Inflammatory macrophage treated with lipopolysaccharide for 1 hour (primary cell): ENCODE results near the gene ZNF92.
"Not testable (repeated sequence)": the region's sequence is repeated elsewhere in the genome, so short reads cannot be mapped to it uniquely, and the experiment has no call there.

Experiments
- DNase-seq, 2 donors: peaks; one replicate each; pipeline ENCODE4 v3.0.0-alpha.2; 2020 to 2022

ZNF92 gene

DNA sequence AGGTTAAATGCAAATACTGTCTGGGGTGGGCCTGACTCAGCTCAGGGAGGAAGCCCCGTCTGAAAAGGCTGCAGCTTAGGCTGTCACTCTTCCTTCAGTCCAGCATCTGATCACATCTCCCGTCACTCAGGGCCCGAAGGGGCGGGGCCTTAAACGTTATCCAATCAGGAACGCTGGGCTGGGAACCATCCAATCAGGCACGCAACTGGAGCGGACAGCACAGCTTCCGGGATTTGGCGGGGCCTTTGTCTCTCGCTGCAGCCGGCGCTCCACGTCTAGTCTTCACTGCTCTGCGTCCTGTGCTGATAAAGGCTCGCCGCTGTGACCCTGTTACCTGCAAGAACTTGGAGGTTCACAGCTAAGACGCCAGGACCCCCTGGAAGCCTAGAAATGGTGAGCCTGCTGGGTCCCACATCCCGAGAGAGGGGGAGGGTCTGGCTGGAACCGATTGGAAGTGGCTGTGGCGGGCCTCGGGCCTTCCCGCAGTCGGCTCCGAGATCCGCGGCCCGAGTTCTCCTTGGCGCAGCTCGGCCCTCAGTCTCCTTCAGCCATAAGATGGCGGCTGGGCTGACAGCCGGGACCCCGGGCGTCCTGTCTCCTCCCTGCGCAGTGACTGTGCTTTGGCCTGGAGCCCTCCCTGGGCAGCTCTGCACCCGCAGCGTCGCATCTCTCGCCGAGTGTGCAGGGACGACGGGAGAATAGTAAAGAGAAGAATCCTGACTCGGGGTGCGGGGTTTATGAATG, at the start of gene ZNF92:
ZNF92 (plus strand) TSS at position 248 of the 744 bp plus-strand sequence; CDS start at position 391, 143 bp downstream.
- DNase-seq: peak; percentile 96 to 99

DNA sequence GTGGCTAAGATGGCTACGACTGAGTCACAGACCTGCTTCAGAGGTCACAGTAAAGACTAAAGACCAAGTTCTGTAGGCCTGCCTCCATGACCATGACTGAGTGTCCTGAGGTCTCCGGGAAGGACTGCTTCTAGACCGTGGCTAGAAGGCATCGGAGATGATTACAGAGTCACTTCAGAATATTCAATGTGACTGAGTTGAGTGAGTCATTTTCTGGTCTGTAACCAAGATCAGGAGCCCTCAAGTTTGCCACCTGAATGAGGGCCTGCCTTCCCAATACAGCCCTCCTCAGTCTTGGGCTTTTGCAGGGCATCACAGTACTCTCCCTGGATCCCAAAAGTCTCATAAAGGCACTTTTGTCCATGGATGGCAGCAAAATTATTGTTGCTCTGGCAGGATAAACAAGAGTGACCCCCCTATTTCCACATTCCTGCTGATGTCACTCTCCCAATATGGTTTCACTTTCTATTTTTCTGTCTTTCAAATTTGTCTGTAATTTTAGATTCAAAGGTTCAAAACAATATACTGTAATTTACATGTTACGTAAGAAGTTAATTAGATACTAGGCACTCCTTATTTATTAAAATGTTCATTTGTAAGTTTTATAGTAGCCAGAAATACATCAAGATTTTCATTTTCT, 47.7 kb upstream of the ZNF92 start:
- DNase-seq: no peak

DNA sequence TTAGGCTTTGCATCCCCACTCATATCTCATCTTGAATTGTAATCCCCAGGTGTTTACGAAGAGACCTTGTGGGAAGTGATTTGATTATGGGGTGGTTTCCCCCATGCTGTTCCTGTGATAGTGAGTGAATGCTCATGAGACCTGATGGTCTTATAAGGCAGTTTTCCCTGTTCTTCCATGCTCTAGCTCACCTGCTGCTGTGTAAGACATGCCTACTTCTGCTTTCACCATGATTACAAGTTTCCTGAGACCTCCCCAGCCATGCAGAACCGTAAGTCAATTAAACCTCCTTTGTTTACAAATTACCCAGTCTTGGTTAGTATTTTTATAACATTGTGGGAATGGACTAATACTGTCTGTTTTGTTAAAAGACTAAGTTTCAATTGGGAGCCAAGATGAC, 35.3 kb upstream of the ZNF92 start:
- no peak for DNase-seq

DNA sequence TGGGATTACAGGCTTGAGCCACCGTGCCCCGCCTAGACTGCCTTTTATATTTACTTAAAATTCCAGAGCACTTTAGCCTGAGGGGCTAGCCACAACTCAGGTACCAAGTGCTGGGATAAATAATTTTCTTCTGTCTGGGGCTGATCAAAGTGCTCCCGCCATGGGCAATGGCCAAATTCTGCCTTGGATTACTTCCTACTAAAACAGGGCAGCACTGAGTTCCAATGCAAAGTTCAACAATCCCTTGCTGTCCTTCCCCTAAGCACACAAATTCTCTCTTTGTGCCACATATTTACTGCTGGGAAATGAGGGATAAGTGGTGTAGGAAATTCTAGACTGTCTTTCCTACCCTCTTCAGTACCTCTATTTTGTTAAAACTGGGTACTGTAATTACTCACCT, 34.4 kb upstream of the ZNF92 start:
- no peak for DNase-seq

DNA sequence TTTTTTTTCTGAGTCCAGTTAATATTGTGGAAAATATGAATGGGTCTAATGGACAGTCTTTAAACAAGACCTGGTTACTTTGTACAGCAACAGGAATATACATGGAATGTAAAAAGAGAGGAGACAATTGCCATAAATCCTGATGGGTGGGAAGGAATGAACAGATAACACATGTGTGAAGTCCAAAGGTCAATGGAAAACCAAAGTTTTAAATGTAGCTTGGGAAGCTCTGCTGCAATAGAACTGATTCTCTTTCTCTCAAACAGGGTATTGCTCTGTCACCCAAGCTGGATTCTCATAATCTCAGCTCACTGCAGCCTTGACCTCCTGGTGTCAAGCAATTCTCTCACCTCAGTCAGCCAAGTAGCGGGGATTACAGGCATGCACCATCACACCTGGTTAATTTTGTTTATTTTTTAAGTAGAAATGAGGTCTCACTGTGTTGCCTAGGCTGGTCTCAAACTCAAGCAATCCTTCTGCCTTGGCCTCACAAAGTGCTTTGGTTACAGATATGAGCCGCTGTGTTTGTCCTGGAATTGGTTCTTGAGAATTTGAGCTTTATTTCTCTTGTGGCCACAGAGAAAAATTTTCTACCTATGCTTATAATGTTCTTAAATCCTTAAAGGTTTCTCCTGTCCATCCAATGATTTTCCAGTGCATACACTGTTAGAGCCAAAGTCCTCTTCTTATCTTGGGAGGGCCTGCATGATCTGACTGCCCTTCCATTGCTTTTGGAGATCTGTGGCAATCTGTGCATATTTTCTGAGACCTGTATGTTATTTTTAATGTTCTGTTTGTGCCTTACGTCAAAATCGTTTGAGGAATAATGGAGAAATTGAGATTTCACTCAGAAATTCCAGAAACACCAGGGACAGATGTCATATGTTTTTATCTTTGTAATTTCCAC, 30.7 kb upstream of the ZNF92 start:
- DNase-seq: no peak

DNA sequence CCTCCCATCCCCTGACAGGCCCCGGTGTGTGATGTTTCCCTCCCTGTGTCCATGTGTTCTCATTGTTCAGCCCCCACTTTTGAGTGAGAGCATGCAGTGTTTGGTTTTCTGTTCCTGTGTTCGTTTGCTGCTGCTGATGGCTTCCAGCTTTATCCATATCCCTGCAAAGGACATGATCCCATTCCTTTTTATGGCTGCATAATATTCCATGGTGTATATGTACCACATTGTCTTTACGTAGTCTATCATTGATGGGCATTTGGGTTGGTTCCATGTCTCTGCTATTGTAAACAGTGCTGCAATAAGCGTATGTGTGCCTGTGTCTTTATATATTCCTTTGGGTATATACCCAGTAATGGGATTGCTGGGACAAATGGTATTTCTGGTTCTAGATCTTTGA, 29.1 kb upstream of the ZNF92 start:
- DNase-seq: not testable (repeated sequence)

DNA sequence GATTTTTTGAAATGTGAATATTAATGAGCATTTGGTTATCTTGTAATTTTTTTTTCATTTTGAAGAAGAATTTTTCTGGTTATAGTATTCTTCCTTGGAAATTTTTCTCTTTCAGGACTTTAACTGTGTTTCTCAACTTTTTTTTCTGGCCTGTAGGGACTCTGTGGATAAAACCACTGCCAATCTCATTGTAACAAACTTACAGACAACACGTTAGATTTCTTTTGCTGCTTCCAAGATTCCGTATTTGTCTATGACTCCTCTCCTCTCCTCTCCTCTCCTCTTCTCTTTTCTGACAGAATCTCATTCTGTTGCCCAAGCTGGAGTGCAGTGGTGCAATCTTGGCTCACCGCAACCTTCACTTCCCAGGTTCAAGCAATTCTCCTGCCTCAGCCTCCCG, 19.4 kb upstream of the ZNF92 start:
- DNase-seq: no peak

DNA sequence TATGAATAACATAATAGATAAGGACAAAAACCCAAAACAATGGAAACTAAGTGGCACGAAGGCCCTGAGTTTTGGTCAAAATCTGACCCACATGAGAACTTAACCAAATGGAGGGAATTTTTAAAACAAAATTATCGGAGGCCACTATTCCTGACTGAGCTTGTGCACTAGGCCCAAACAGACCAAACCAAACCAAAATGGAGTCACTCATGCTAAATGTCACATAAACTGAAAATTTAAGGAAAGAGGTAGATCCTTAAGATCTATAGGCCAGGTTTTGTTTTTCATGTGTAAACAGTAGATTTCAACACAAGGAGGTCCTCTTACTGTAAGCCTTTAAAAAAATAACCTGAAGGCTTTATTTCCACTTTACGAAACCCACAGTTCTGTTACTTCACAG, 3.8 kb upstream of the ZNF92 start:
- no peak for DNase-seq

DNA sequence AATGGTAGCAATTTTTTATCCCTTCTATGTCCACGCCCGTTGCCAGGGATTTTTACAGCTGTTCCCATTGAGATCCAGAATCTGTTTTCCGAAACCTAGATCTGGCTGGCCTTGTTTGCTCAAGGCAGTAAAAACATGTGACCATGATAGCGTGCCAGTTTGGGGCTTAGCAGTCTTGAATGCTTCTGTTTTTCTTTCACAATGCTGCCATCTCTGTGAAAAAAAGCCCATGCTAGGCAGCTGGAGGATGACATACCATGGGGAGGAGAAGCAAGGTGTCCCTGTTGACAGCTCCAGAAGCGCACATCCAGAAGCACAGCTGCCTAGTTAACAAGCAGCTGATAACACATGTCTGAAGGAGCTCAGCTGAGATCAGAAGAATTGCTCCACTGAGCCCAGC, 2.2 kb upstream of the ZNF92 start:
- DNase-seq: no peak

DNA sequence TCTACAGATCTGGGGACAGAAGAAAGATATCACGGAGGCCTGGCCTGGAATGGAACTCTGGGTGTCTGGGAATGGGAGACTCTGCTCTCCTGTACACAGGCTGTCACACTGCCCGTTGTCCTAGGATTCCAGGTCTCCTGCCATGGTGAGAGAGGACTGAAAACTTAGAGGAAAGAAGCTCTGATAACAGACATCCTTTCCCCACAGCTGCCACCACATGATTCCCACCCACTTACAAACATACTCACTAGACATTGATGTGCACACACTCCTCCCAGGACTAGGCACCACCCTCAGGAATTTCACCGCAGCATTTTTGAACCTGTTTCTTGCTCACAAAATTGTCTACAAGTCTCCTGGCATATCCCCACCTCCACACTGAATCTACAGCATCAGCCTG, 5.7 kb downstream of the ZNF92 start:
- DNase-seq: no peak

DNA sequence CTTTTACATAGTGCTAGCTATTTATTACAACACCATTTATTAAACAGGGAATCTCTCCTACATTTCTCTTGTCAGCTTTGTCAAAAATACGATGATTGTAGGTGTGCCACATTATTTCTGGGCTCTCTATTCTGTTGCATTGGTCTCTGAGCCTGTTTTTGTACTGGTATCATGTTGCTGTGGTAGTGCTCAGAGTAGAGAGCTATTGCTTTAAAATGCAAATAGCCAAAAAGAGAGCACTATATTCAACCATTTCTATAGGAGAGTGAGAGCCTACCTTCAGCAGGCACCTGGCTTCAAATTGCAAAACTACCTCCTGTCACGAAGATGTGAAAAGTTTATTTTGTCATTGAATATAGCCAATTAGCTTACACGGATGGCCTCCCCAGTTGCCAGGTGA, 8.1 kb downstream of the ZNF92 start:
- no peak for DNase-seq

DNA sequence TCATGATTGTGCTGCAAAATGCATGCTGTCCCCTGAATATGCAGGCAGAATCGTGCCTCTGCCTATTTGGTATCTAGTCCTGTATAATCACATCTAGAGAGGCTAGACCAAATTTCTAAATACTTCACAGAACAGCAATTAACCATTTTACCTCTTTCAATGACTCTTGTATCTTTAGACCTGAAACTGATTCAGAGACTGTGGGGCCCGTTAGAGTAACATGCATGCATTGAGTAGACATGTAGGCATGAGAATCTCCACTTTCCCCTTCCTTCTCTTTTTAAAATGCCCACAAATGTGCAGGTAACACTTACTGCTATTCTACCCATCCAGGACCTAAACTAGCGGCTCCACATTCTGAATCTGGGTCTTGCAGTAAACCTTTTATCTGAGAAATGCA, 8.8 kb downstream of the ZNF92 start:
- no peak for DNase-seq

DNA sequence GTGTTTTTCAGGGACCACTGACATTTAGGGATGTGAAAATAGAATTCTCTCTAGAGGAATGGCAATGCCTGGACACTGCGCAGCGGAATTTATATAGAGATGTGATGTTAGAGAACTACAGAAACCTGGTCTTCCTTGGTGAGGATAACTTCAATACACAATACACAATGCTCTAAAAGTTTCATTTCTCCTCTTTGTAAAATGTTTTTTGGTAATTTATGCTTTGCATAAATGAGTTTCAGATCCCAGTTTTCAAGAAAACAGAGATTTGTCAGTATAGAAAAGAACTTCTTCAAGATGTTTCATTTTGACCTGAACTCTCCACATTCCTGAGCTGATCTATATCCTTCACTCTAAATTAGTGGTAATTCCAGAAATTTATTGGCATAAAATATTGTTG, 14.2 kb downstream of the ZNF92 start:
- no peak for DNase-seq

DNA sequence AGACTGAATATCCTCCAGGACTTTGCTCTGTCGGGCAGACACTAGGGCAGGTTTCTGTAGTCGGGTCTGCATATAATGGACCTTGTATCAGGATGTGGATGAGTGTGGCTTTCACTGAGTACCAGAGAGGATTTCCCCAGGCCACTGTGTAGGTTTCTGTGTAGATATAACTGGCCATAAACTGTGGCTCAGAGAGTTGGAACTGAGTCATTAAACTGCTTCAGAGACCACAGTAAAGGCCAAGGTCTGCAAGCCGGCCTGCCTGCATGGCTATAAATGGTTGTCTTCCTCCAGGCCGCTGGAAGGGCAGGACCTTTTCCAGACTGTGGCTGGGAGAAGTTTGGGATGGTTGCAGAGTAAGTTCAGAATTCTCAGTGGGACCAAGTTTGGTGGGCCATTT, 16.9 kb downstream of the ZNF92 start:
- DNase-seq: no peak

DNA sequence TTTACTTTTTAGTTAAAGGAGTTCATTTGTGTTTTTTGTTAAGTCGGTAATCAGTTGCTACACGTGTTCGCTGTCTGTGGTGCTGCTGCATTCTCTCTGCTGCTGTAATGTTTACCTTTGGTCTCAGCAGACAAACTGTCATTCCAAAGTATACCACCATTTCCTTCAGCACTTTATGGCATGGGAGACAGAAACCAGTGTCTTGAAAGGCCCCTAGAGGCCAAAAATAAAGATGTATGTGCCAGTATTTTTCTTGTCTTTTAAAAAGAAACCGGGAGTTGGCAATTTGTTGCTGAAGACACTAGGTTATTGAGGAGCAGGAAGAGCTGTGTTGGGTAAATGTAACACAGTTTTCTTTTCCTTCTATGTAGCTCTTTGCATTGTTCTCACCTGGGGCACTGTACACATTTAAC, 24.1 kb downstream of the ZNF92 start:
- DNase-seq: no peak

DNA sequence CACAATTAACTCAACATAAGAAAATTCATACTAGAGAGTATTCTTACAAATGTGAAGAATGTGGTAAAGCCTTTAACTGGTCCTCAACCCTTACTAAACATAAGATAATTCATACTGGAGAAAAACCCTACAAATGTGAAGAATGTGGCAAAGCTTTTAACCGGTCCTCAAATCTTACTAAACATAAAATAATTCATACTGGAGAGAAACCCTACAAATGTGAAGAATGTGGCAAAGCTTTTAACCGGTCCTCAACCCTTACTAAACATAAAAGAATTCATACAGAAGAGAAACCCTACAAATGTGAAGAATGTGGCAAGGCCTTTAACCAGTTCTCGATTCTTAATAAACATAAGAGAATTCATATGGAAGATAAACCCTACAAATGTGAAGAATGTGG, 25.0 kb downstream of the ZNF92 start:
- DNase-seq: not testable (repeated sequence)

DNA sequence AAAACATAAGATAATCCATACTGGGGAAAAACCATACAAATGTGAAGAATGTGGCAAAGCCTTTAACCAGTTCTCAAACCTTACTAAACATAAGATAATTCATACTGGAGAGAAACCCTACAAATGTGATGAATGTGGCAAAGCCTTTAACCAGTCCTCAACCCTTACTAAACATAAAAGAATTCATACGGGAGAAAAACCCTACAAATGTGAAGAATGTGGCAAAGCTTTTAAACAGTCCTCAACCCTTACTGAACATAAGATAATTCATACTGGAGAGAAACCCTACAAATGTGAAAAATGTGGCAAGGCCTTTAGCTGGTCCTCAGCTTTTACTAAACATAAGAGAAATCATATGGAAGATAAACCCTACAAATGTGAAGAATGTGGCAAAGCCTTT, 25.4 kb downstream of the ZNF92 start:
- not testable (repeated sequence) for DNase-seq

DNA sequence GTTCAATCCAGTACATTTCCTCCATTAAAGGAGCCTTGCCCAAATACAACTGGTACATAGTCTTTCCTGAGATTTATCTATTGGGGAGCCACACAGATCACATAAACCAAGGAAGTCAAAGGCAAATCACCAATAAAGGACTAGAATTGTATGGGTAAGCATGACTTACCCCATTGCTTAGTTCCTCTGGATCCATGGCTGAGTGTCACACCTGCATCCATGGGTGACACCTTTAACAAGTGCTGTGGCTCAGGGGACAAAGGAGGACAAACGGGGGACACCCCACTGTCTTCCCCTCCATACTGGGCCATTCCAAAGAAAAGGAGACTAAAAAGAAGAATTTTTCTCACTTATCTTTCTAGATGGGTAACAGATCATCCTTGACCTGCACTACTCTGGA, 30.4 kb downstream of the ZNF92 start:
- no peak for DNase-seq

DNA sequence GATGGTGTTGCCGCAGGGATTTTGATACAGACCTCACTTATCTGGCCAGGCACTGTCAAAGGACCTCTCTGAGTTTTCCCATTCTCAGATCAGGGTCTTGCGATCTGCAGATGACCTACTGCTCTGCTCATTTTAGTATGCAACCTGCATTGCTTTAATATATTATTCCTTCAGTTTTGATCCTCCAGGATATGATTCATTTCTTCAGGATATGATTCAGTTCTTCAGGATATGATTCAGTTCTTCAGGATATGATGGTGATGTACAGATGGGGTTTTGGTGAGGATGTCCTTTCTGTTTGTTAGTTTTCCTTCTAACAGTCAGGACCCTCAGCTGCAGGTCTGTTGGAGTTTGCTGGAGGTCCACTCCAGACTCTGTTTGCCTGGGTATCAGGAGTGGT, 33.1 kb downstream of the ZNF92 start:
- DNase-seq: not testable (repeated sequence)

DNA sequence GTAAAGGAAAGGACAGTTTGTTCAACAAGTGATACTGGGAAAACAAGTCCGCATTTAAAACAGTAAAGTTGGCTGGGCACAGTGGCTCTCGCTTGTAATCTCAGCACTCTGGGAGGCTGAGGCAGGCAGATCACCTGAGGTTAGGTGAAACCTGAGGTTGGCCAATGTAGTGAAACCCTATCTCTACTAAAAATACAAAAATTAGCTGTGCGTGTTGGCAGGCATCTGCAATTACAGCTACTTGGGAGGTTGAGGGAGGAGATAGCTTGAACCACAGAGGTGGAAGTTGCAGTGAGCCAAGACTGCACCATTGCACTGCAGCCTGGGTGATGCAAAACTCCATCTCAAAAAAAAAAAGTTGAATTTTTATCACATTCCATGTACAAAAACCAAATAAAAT, 35.7 kb downstream of the ZNF92 start:
- no peak for DNase-seq

DNA sequence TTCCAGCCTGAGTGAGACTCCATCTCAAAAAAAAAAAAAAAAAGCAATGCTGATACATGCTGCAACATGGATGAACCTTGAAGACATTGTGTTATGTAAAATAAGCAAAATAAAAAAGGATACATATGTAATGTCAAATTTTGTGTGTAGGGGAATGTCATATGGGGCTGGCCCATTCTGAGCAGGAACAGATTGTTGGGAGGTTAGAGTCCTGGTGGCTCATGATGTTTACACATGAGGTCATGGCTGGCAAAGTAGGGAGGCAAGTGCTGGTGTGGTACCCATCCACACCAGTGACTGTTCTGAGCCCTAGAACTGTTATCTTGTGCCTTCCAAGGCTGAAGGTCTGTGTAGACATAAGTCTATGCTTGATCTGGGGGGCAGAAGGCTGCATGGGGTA, 37.6 kb downstream of the ZNF92 start:
- no peak for DNase-seq

DNA sequence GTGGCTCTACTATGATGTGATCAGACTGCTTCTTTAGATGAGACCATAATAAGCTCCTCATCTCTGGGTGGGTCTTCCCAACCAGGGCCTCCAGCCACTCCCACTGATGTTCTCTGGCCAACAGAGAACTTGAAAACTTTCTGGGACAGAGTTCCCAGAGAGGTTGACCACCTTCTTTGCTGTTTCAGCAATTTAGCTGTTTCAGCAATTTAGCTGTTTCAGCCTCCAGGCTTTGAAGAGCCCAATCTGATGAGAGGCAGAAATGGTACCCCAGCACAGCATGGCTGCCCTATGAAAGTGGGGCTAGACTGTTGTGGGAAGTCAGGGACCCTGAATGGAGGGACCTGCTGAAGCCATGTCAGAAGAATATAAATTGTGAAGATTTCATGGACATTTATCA, 49.0 kb downstream of the ZNF92 start:
- no peak for DNase-seq

DNA sequence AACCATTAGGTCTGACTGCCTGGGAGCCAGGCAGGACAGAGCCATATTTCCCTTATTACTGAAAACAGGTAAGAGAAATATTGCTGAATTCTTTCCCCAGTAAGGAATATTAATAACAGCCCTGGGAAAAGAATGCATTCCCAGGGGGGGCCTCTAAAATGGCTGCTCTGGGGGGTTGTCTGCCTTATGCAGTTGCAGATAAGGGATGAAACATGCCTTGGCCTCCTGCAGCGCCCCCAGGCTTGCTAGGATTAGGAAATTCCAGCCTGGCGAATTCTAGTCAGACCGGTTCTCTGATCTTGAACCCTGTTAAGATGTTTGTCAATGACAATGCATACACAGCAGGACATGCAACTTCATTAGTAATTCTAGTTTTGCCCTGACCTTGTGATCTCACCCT, 49.6 kb downstream of the ZNF92 start:
- DNase-seq: not testable (repeated sequence)
